KG1 (cell line): ENCODE measurements around the gene ASXL3.

ENCODE experiments used
- DNase-seq: peaks from one replicate; lab custom pipeline; 2025; lab: John Stamatoyannopoulos, UW

The ASXL3 gene

GRCh38 chr18:33577685-33578517 is at the start of gene ASXL3:
ASXL3 (plus strand) TSS chr18:33578219; CDS start chr18:33578632, 413 bp downstream.
- DNase-seq = no peak

GRCh38 chr18:33532978-33533377 is 45.0 kb upstream of the ASXL3 start:
- no peak for DNase-seq

- DNase-seq = no peak
Measured at GRCh38 chr18:33536904-33537303, 41.1 kb upstream of the ASXL3 start.

- DNase-seq = no peak
Measured at GRCh38 chr18:33538418-33539042, 39.5 kb upstream of the ASXL3 start.

- no peak for DNase-seq
Measured at GRCh38 chr18:33540392-33540791, 37.6 kb upstream of the ASXL3 start.

- no peak for DNase-seq
Measured at GRCh38 chr18:33541316-33541715, 36.7 kb upstream of the ASXL3 start.

GRCh38 chr18:33556846-33557245 is 21.2 kb upstream of the ASXL3 start:
- no peak for DNase-seq

GRCh38 chr18:33557706-33558105 is 20.3 kb upstream of the ASXL3 start:
- DNase-seq = no peak

- DNase-seq = no peak
Measured at GRCh38 chr18:33558529-33558928, 19.5 kb upstream of the ASXL3 start.

GRCh38 chr18:33560686-33561370 is 17.2 kb upstream of the ASXL3 start:
- no peak for DNase-seq

- no peak for DNase-seq
Measured at GRCh38 chr18:33562741-33563140, 15.3 kb upstream of the ASXL3 start.

GRCh38 chr18:33567705-33568104 is 10.3 kb upstream of the ASXL3 start:
- DNase-seq = no peak

- no peak for DNase-seq
Measured at GRCh38 chr18:33571998-33572787, 5.8 kb upstream of the ASXL3 start.

- DNase-seq = no peak
Measured at GRCh38 chr18:33573193-33573592, 4.8 kb upstream of the ASXL3 start.

GRCh38 chr18:33575451-33575850 is 2.6 kb upstream of the ASXL3 start:
- no peak for DNase-seq

GRCh38 chr18:33576999-33577646 is 896 bp upstream of the ASXL3 start:
- DNase-seq = no peak

GRCh38 chr18:33578518-33579348 is 714 bp downstream of the ASXL3 start:
- DNase-seq = no peak

- no peak for DNase-seq
Measured at GRCh38 chr18:33579349-33580215, 1.6 kb downstream of the ASXL3 start.

GRCh38 chr18:33580546-33580945 is 2.5 kb downstream of the ASXL3 start:
- no peak for DNase-seq

- no peak for DNase-seq
Measured at GRCh38 chr18:33581856-33582255, 3.8 kb downstream of the ASXL3 start.
